ENCODE measurements around the gene TTC17. TPM values are rescaled to one million over a fixed set of nuclear protein-coding genes. Genes with fewer than 3 reads are reported as not detected.
"Not testable (repeated sequence)": the region's sequence is repeated elsewhere in the genome, so short reads cannot be mapped to it uniquely, and the experiment has no call there.

Gene TTC17
- polyA plus RNA-seq, 12 donors, result 47.9 to 132 (median 76.5) TPM; not detected in 1

DNA sequence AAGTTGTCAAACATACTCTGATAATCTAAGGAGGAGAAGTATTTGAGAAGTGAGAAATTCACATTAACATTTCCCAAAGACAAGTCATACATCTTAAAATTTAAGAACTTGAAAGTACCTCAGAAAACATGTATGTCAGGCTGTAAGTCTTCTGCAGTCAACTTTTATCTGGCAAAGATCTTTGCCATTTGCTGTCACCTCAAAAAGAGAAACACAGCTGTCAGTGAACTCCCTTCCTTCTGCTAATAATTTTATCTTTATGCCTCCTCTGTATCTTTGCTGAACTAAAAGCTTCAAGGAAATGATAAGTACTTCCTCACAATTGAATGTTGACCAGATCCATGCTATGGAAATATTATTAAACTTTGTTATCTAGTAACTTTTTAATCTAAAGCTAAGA is 18.7 kb downstream of the TTC17 start:
- no peak for DNase-seq

- no peak for DNase-seq
Measured at GRCh38 chr11:43378897-43379296, 20.2 kb downstream of the TTC17 start.

- no peak for DNase-seq
Measured at GRCh38 chr11:43381802-43382201, 23.1 kb downstream of the TTC17 start.

- DNase-seq, result no peak
Measured at GRCh38 chr11:43382614-43383013, 23.9 kb downstream of the TTC17 start.

DNA sequence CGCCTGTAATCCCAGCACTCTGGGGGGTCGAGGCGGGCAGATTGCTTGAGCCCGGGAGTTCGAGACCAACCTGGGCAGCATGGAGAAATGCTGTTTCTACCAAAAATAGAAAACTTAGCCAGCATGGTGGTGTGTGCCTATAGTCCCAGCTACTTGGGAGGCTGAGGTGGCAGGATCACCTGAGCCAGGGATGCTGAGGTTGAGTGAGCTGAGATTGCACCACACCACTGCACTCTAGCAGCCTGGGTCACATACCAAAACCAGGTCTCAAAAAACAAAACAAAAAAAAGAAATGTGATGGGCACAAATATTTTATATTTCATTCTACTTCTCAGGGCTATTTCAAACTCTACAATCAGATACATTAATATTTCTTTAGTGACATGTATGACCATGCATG is 25.7 kb downstream of the TTC17 start:
- DNase-seq, result no peak

- DNase-seq, result no peak
Measured at GRCh38 chr11:43392713-43393112, 34.0 kb downstream of the TTC17 start.

GRCh38 chr11:43393765-43394355 is 35.1 kb downstream of the TTC17 start:
- peak; percentile 2 for DNase-seq

DNA sequence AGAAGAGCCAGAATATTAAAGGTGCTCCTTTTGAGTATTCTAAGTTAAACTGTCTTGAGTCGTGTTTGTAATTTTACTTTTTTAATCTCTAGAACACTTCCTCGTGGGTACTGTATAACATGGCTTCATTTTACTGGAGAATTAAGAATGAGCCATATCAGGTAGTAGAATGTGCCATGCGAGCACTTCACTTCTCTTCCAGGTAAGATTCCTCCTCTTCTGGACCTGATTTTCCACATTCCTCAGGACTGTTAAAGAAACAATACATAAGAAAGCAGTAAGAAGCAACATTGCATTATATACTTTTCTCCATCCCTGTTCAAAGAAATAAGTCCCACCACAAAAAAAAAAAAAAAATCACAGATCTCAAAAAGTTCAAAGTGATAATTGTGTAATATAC is 37.9 kb downstream of the TTC17 start:
- DNase-seq, result no peak

DNA sequence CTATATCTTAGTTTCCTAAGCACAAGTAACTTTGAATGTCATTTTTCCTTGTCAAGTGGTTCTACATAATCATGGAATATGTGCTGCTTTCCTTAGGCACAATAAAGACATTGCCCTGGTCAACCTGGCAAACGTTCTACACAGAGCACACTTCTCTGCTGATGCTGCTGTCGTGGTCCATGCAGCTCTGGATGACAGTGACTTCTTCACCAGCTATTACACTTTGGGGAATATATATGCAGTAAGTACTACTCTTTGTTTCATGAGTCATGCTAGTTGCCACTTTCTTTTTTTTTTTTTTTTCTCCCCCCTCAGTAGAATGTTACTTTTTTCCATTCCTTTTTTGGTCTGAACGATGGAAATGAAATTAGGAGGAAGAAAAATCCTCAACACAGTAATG is 38.5 kb downstream of the TTC17 start:
- no peak for DNase-seq

GRCh38 chr11:43399983-43400630 is 41.4 kb downstream of the TTC17 start:
- DNase-seq, result no peak

GRCh38 chr11:43401252-43401651 is 42.5 kb downstream of the TTC17 start:
- DNase-seq, result no peak

DNA sequence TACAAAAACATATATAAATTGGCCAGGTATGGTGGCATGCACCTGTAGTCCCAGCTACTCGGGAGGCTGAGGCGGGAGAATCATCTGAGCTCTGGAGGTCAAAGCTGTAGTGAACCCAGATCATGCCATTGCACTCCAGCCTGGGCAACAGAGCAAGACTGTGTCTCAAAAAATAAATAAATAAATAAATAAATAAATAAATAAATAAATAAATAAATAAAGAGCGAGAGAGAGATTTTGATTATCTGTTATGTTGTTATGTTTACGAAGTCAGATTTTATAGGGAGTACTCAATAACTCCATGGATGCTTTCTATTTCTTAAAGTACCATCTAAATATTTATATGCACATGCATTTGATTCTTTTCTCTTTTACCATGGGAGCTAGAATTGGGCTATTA is 43.1 kb downstream of the TTC17 start:
- not testable (repeated sequence) for DNase-seq

DNA sequence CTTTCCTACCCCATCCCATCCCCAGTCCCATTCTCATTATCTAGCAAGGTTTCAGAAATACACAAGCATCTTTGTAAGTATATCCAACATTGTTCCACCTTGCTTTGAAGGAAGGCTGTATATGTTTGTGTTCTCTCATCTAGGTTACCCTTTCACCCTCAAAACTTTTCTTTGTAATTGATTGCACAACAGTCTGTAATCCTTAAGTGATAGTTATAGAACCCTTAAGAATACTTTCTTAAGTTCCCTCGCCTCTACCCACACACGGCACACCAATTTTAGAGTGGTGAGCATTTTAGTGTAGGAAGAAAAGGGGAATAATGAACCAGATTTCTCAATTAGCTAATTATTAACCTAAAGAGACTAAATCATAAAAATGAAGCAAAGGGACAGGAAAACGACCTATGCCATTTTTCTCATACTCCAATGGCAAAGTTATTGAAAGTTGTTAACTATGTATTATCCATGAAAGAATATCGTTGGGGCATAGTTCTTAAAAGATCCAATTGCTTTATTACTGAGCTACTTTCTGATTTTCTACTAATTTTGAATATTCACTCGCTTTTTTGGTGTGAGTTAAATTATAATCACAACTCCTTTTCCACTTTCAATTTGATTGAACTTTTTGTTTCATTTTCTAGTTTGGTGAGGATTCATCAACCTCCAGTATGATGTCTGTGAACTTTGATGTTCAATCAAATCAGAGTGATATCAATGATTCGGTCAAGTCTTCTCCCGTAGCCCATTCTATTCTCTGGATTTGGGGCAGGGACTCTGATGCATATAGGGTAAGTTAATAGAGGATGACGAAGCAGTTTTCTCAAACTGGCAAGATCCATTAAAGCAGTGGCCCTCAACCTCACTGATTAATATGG is 44.9 kb downstream of the TTC17 start:
- no peak for DNase-seq

DNA sequence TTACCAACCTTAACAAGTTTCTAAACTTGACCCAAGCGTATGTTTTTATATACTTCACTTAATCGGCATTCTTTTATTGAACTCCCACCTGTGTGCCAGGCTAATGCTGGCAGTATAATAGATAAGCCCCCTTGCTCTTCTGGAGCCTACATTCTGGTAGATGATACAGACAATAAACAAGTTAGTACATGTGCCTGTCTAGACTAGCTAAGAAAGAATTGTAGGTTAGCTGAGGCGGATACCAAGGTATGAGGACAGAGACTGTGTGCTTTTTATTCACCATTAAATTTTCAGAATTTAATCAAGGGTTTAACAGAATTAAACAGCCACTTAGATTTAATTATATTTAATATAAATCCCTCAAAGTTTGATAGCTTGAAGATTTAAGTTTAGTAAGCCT is 45.7 kb downstream of the TTC17 start:
- DNase-seq, result no peak

DNA sequence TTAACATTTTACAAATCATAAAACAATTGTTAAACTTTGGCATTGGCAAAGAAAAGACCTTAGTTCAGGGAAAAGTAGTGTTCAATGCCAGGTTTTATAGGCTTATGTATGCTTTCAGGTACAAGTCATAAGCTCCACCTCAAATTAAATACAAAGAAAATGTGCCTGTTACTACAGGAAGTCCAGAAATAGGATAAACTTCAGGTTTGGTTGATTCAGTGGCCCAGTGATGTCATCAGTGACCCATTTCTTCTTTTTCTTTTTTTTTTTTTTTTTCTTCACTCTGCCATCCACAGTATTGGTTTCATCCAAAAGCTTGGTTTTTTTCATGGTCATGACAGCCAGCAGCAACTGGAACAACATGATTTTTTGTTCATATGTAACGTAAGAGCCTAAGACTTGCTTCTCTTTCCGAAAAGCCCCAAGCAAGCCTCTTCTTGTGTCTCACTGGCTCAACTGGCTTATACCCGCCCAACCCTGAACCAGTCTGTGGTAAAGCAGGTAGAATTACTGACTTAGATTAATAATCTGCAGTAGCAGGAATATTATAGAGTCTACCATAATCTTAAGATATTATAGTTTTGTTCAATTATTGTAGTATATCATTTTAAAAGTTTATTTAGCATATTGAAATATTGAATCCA is 46.2 kb downstream of the TTC17 start:
- no peak for DNase-seq

DNA sequence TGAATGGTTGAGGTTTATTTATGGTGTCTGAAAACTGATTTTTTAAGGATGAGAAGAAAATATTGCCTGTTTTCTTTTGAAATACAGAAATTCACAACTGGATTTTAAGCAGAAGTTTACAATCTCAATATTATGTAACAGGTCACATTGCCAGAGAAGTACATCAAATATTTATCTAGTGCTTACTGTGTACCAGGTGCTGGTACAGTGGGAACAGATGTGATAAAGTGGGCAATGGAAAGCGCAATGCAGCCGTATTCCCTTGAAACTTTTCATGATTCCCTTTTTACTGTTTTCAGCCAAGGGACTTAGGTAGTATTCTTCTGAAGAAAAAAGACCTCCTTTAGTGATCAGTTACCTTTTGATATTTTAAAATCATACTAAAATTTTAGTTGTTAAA is 49.6 kb downstream of the TTC17 start:
- DNase-seq, result no peak

DNA sequence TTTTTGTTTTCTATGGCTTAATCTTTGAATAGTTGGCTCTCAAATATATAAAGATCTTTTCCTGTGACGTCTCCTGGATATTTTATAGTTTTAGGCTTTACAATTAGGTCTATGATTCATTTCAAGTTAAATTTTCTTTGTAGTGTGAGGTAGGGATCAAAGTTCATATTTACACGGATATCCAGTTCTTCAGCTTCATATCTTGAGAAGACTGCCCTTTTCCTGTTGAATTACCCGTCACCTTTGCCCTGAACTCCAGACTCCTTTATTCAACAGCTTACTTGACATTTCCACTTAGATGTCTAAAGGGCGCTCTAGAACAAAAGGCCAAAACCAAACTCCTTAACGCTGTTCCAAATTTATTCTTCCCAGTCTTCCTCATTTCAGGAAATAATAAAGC is 51.7 kb downstream of the TTC17 start:
- DNase-seq, result no peak

DNA sequence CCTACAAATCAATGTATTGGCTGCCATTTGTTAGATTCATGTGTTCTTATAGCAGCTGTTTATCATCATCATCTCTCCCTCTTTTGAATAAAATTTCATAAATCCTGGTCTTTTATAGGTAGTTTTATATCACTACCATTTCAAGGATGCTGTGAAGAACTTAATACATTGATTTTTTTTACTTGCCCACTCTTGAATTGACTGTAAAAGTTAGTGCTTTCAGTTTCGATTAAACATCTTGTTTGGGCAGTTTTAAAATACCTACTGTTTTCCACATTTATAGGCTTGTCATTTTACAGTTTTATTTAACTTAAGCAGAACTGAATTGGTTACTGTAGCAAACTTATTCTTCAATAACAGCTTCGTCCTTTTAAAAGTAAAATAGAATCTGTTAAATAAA is 59.5 kb downstream of the TTC17 start:
- no peak for DNase-seq

- peak; percentile 25 for DNase-seq
Measured at GRCh38 chr11:43419460-43419859, 60.7 kb downstream of the TTC17 start.

DNA sequence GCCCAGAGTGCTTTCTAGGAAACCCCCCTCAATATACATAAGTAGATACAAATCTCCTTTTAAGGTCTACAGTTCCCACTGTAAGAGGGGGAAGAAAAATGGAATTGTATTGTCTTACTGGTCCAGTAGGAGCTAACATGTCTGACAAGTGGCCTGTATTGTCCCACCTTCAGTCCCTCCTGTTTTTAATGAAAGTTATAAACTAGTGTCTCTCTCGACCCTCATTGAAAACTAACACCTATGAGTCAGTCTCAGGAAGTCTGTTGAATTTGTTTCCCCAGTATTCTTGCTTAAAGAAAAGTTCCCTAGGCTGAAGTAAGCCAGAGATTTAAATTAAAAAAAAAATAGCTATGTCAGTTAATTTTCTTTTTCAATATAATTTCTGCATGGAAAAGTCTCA is 69.3 kb downstream of the TTC17 start:
- no peak for DNase-seq

- DNase-seq, result not testable (repeated sequence)
Measured at GRCh38 chr11:43430916-43431315, 72.2 kb downstream of the TTC17 start.

DNA sequence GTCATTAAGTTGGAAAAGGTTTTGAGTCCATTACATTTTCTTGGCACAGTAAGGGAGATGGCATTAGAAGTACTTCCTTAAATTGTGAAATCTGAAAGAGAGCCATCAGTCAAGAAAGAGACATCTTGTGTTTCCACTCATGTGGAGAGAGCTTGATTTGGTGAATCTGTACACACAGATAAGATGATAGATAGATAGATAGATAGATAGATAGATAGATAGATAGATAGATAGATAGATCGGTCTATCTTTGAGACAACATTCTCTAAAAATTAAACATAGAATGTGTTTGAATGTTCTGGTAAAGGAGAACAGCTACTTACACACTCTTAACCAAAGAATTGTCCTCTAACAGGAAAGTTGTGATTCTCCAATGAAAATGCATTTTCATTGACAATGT is 76.2 kb downstream of the TTC17 start:
- no peak for DNase-seq

DNA sequence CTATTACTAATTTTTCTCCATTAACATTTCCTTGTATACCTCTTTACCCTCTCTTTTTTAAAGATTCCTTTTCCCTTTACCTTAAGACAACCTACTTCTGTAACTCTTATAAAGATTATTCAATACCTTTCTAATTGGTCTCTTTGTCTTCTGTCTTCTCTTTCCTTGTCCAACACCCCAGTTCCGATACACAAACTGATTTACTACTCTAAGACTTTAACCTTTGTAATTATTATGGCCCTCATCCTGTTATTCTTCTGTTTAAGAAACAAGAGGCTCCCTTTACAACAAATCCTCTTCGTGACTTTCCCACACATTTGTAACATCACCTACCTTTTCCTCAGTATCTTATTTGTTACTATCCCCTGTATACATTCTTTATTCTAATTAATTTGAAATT is 81.8 kb downstream of the TTC17 start:
- no peak for DNase-seq
